Skeletal muscle tissue (tissue), 4 donors: Measurements from ENCODE around the gene BMERB1. TPM values are rescaled to one million over a fixed set of nuclear protein-coding genes. Genes with fewer than 3 reads are reported as not detected.
A peak's percentile ranks its signal among the peaks of the same experiment; 100 is the strongest.

Source experiments
- H3K27ac ChIP-seq: one replicate; pipeline ENCODE4 v1.7.0; 2013; ENCODE audit warnings: mild to moderate bottlenecking, low read depth, low read length, inconsistent platforms
- H3K27me3 ChIP-seq, 3 donors: one replicate each; pipeline ENCODE4 v1.7.0; 2013; ENCODE audit warnings: low read length in 3 of 3; ENCODE audit not compliant: control insufficient read depth in 3 of 3, insufficient read depth in 3 of 3
- H3K36me3 ChIP-seq, 3 donors: one replicate each; pipeline ENCODE4 v1.7.0; 2013; ENCODE audit warnings: low read length in 3 of 3; ENCODE audit not compliant: control insufficient read depth in 3 of 3, insufficient read depth in 3 of 3
- H3K4me1 ChIP-seq, 3 donors: one replicate each; pipeline ENCODE4 v1.7.0; 2013; ENCODE audit warnings: low read length in 3 of 3, mild to moderate bottlenecking in 3 of 3; ENCODE audit not compliant: control insufficient read depth in 3 of 3, insufficient read depth in 3 of 3
- H3K4me3 ChIP-seq, 3 donors: one replicate each; pipeline ENCODE4 v1.7.0; 2013; ENCODE audit warnings: low read length in 3 of 3
- H3K9ac ChIP-seq, 3 donors: one replicate each; pipeline ENCODE4 v1.7.0; 2013; ENCODE audit warnings: low read length in 3 of 3, mild to moderate bottlenecking in 3 of 3, moderate library complexity in 2 of 3, low read depth in 1 of 3
- H3K9me3 ChIP-seq, 3 donors: one replicate each; pipeline ENCODE4 v1.7.0; 2013; ENCODE audit warnings: low read length in 3 of 3; ENCODE audit not compliant: control insufficient read depth in 3 of 3
- total RNA-seq: library from RNA; depleted of rRNA; stranded (reverse); fragments of >200 nt; gene quantifications from one replicate; pipeline ENCODE4 v1.2.3, GENCODE V29; 2014
- donor health status: Osteomylitis.

BMERB1 gene
- total RNA-seq, 1 donor from 2014 or later, result 7.8 TPM

- Histone ChIP-seq H3K27ac (no peak overlapping the region), H3K4me1 (peaks cover 20 to 21% (median 21%) of the 10 kb centered on the region in 3 donors), H3K4me3 (no peak overlapping the region), H3K36me3 (peaks cover 0 to 2% (median 0%) of the 10 kb centered on the region in 3 donors), H3K27me3 (no peaks in the 10 kb centered on the region), H3K9me3 (no peaks in the 10 kb centered on the region), H3K9ac (peak overlapping the region in 1 of 3 donors; percentile 3)
These were observed 83.5 kb downstream of the BMERB1 start for GRCh38 chr16:15517743-15518377.

- Histone ChIP-seq H3K36me3 (peaks cover 0 to 2% (median 0%) of the 10 kb centered on the region in 3 donors), H3K4me3 (no peak overlapping the region), H3K4me1 (peaks cover 24 to 29% (median 29%) of the 10 kb centered on the region in 3 donors), H3K9ac (peak overlapping the region in 1 of 3 donors; percentile 60), H3K27ac (peak overlapping the region; percentile 32), H3K27me3 (no peaks in the 10 kb centered on the region), H3K9me3 (no peaks in the 10 kb centered on the region)
These were observed 84.3 kb downstream of the BMERB1 start for GRCh38 chr16:15518381-15519351.

GRCh38 chr16:15519790-15520189 is 85.4 kb downstream of the BMERB1 start:
- H3K9ac ChIP-seq, result no peak overlapping the region
- H3K9me3 ChIP-seq, result no peaks in the 10 kb centered on the region
- no peaks in the 10 kb centered on the region for H3K27me3 ChIP-seq
- no peak overlapping the region for H3K4me3 ChIP-seq
- H3K27ac ChIP-seq, result no peak overlapping the region
- peaks cover 0 to 2% (median 0%) of the 10 kb centered on the region in 3 donors for H3K36me3 ChIP-seq
- peaks cover 24 to 29% (median 29%) of the 10 kb centered on the region in 3 donors for H3K4me1 ChIP-seq

GRCh38 chr16:15521390-15521757 is 87.0 kb downstream of the BMERB1 start:
- Histone ChIP-seq H3K36me3 (peaks cover 0 to 2% (median 0%) of the 10 kb centered on the region in 3 donors), H3K9me3 (no peaks in the 10 kb centered on the region), H3K4me1 (peaks cover 21 to 29% (median 29%) of the 10 kb centered on the region in 3 donors), H3K9ac (no peak overlapping the region), H3K27me3 (no peaks in the 10 kb centered on the region), H3K4me3 (no peak overlapping the region), H3K27ac (no peak overlapping the region)

DNA sequence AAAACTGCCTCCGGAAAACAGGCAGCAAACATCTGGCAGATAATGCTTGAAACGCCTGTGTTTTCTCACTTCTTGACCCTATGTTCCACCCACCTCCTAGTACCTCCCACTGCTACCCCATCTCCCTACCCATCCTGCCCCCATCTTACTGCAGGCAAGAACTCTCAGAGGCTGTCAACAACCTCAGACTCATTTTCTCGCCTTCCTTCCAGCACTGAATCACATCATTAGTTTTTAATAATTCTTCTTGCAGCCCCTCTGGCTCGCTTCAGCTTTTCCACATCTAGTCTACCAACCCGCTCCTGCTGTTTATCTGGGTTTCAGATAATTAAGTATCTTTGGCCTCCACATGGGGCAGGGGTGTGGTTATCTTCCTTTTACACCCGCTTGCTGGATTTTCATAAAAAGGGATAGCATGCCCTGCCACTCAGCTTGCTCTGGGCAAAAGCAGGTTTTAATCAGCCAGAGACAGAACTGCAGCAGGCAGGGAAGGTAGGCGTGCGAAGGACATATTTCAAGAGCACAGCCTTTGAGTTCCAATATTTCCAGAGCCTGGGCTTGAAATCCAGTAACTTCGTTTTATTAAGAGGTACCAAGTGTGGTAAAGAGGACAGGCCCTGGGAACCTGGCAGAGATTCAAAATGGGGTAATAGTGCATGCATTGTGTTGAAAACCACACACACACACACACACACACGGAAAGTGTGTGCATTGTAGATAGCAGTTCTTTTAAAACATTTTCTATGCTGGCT is 87.5 kb downstream of the BMERB1 start:
- H3K27ac ChIP-seq, result no peak overlapping the region

DNA sequence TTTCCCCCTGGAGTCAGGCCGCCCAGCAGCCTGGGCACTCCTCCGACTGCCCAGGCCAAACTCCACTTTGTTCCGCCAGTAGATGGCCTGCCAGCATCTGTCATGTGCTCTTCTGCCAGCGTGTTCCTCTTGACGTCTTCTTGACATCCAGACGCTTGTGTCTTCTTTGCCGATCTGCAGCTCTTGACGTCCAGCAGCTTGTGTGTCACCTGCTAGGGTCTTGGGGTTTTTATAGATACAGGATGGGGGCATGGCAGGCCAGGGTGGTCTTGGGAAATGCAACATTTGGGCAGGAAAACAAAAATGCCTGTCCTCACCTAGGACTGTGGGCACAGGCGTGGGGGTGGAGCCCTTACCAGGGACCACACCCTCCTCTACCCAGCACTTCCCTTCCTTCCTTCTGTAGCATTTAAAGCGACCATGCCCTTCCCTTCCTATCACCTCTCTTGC is 88.7 kb downstream of the BMERB1 start:
- H3K9me3 ChIP-seq, result no peaks in the 10 kb centered on the region
- H3K4me1 ChIP-seq, result peaks cover 21 to 24% (median 23%) of the 10 kb centered on the region in 3 donors
- H3K27me3 ChIP-seq, result no peaks in the 10 kb centered on the region
- H3K9ac ChIP-seq, result no peak overlapping the region
- H3K4me3 ChIP-seq, result no peak overlapping the region
- H3K36me3 ChIP-seq, result no peaks in the 10 kb centered on the region
- no peak overlapping the region for H3K27ac ChIP-seq

More for the DNA sequence above, 87.5 kb downstream of the BMERB1 start:
- Histone ChIP-seq H3K27me3 (no peaks in the 10 kb centered on the region), H3K9ac (no peak overlapping the region), H3K4me1 (peaks cover 21 to 29% (median 29%) of the 10 kb centered on the region in 3 donors), H3K9me3 (no peaks in the 10 kb centered on the region), H3K4me3 (no peak overlapping the region), H3K36me3 (no peaks in the 10 kb centered on the region)

GRCh38 chr16:15523939-15524338 is 89.6 kb downstream of the BMERB1 start:
- Histone ChIP-seq H3K4me1 (peaks cover 13 to 16% (median 15%) of the 10 kb centered on the region in 3 donors), H3K36me3 (no peaks in the 10 kb centered on the region), H3K27ac (no peak overlapping the region), H3K9me3 (no peaks in the 10 kb centered on the region), H3K4me3 (no peak overlapping the region), H3K27me3 (no peaks in the 10 kb centered on the region), H3K9ac (no peak overlapping the region)

DNA sequence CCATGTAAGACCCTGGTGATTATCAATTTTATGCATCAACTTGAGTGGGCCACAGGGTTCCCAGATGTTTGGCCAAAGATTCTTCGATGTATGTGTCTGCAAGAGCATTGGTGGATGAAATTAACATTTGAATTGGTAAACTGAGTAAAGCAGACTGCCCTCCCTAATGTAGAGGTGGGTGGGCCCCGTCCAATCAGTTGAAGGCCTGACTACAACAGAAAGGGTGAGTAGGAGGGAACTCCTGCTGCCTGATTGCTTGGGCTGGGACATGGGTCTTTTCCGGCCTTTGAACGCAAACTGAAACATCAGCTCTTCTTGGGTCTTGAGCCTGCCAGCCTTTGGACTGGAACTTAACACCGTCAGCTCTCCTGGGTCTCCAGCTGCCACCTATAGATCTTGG is 90.6 kb downstream of the BMERB1 start:
- Histone ChIP-seq H3K9ac (no peak overlapping the region), H3K36me3 (no peaks in the 10 kb centered on the region), H3K4me3 (no peak overlapping the region), H3K27ac (no peak overlapping the region), H3K9me3 (no peaks in the 10 kb centered on the region), H3K4me1 (peaks cover 11 to 12% (median 12%) of the 10 kb centered on the region in 3 donors), H3K27me3 (no peaks in the 10 kb centered on the region)

DNA sequence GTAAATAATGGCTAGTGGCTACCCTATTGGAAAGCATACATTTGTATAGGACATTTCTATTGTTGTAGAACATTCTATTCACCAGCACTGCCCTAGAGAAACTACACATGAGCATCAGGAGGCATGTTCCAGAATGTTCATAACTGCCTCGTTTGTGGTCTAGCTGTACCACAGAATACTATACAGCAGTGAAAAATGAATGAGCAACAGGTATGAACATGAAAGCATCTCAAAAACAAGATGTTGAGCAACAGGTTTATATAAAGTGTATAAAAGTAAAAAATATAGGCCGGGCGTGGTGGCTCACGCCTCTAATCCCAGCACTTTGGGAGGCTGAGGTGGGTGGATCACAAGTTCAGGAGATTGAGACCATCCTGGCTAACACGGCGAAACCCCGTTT is 91.7 kb downstream of the BMERB1 start:
- peaks cover 10 to 12% (median 11%) of the 10 kb centered on the region in 3 donors for H3K4me1 ChIP-seq
- H3K9ac ChIP-seq, result no peak overlapping the region
- H3K36me3 ChIP-seq, result no peaks in the 10 kb centered on the region
- no peaks in the 10 kb centered on the region for H3K9me3 ChIP-seq
- no peak overlapping the region for H3K4me3 ChIP-seq
- H3K27me3 ChIP-seq, result no peaks in the 10 kb centered on the region
- no peak overlapping the region for H3K27ac ChIP-seq
